ENCODE data around the gene CNNM3. TPM values are rescaled to one million over a fixed set of nuclear protein-coding genes. Genes with fewer than 3 reads are reported as not detected.

CNNM3 gene
- total RNA-seq (10 to 100 TPM in 3 of 4 donors, 1 to 10 TPM in 1; 8.6 to 14.5 (median 11.5) TPM), polyA plus RNA-seq (7.2 TPM)
- long read RNA-seq, donor 1, transcript CNNM3-201 (8 exons, 3,447 nt), result major isoform, 12 of 46 reads
- long read RNA-seq, donor 1, partial matches to known transcripts, result 10 of 46 reads
- long read RNA-seq, donor 1, other reads (novel, unspliced or antisense), result 23 of 46 reads
- long read RNA-seq, donor 2, transcript CNNM3-201 (8 exons, 3,447 nt), result major isoform, 5 of 19 reads
- long read RNA-seq, donor 2, partial matches to known transcripts, result 0 of 19 reads
- long read RNA-seq, donor 2, other reads (novel, unspliced or antisense), result 14 of 19 reads
- long read RNA-seq, donor 3, partial matches to known transcripts, result 5 of 18 reads
- long read RNA-seq, donor 3, other reads (novel, unspliced or antisense), result 10 of 18 reads
- long read RNA-seq, donor 4, transcript CNNM3-201 (8 exons, 3,447 nt), result major isoform, 5 of 24 reads
- long read RNA-seq, donor 4, partial matches to known transcripts, result 1 of 24 reads
- long read RNA-seq, donor 4, other reads (novel, unspliced or antisense), result 18 of 24 reads

- H3K9me3 ChIP-seq (ENCODE audit: control insufficient read depth, low read length), result no peaks in the 10 kb centered on the region
- peaks cover 25% of the 10 kb centered on the region for H3K4me1 ChIP-seq (ENCODE audit: control insufficient read depth, insufficient read depth, low read length)
- WGBS, result under 1% methylated on average over 103 of the region's 103 CpGs
- peak within 1 kb of the TSS; percentile 96 for H3K27ac ChIP-seq (ENCODE audit: low read length)
- DNase-seq (peak; percentile 97 to 99 (median 99)), ATAC-seq (peak; percentile 98)
- intact Hi-C loops (cut with DNase I), result no loop called here
- H3K27me3 ChIP-seq (ENCODE audit: control insufficient read depth, insufficient read depth), result no peaks in the 10 kb centered on the region
- peak within 1 kb of the TSS; percentile 92 for H3K4me3 ChIP-seq (ENCODE audit: low read length)
These were observed at the start of gene CNNM3 for GRCh38 chr2:96816127-96816835. CNNM3 (plus strand) TSS chr2:96816268; CDS start chr2:96816278, 10 bp downstream.

DNA sequence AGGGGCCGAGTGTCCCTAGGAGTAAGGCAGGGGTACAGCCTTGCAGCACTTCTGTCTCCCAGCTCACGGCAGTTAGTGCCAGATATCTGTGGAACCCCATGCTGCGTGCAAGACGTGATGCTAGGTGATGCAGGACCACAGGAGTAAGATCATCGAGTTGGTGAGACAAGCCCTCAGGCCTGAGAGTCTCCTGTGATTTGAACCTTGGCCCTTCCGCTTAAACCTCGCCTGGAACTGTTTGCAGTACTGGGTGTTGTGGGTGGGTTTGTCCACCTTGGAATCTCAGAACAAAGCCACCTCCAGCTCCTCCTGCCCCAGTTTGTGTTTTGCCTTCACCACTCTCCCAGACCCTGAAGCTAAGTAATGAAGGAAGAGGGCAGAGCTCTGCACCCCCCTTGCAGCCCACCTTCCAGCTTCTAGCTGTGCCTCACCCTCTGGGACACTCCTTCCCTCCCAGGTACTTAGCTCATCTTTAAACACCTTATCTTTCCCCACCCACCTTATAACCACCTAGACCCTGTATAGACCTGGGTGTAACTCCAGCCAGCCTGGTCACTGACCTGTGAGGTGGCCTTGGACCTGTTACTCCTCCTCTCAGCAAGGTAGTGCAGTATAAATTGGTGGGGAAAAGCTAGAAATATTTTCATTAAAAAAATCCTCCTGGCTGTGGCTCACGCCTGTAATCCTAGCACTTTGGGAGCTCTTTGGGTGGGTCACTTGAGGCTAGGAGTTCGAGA is 48.8 kb upstream of the CNNM3 start:
- intact Hi-C loops (cut with DNase I), result loop anchor here in 1 of 4 donors (10.0 kb wide), 1 partner anchor 133 kb away; the partner anchor contains the start of gene KANSL3
- WGBS, result 94% methylated on average over 9 of the region's 9 CpGs
- Histone ChIP-seq H3K4me3 (ENCODE audit: low read length) (no peak overlapping the region), H3K9me3 (ENCODE audit: control insufficient read depth, low read length) (no peaks in the 10 kb centered on the region), H3K27ac (ENCODE audit: low read length) (no peak overlapping the region), H3K4me1 (ENCODE audit: control insufficient read depth, insufficient read depth, low read length) (peaks cover 16% of the 10 kb centered on the region), H3K27me3 (ENCODE audit: control insufficient read depth, insufficient read depth) (no peaks in the 10 kb centered on the region)
- ATAC-seq, result no peak
- DNase-seq, result no peak

DNA sequence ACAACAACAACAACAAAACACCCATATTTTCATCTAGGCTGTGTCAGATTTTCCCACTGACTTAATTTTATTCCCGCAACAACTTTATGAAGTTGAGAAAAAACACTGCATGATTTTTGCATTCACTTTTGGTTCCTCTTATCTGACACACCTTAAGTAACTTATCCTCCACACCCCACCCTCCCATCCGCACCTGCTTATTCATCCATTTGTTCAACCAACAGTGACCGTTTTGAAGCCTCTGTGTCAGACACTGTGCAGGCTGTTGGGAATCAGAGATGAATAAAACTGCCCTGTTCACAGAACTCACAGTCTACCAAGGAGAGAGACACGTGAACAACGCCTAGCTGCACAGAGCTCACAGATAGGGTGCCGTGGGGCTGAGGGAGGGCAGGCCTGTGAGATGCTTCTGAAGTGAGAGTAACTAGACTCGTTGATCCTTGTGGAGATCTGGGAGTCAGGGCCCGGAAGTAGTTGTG is 47.9 kb upstream of the CNNM3 start:
- Histone ChIP-seq H3K9me3 (ENCODE audit: control insufficient read depth, low read length) (no peaks in the 10 kb centered on the region), H3K27ac (ENCODE audit: low read length) (no peak overlapping the region), H3K4me3 (ENCODE audit: low read length) (no peak overlapping the region), H3K27me3 (ENCODE audit: control insufficient read depth, insufficient read depth) (no peaks in the 10 kb centered on the region), H3K4me1 (ENCODE audit: control insufficient read depth, insufficient read depth, low read length) (peaks cover 10% of the 10 kb centered on the region)
- ATAC-seq, result no peak
- 81% methylated on average over 8 of the region's 8 CpGs for WGBS
- no peak for DNase-seq
- intact Hi-C loops (cut with DNase I), result loop anchor here in 1 of 4 donors (10.0 kb wide), 1 partner anchor 133 kb away; the partner anchor contains the start of gene KANSL3

GRCh38 chr2:96769814-96770213 is 46.3 kb upstream of the CNNM3 start:
- H3K27ac ChIP-seq (ENCODE audit: low read length), result peak overlapping the region; percentile 76
- ATAC-seq, result peak; percentile 93 to 94
- intact Hi-C loops (cut with DNase I), result loop anchor here in 1 of 4 donors (10.0 kb wide), 1 partner anchor 135 kb away; the partner anchor contains the start of gene KANSL3

GRCh38 chr2:96770442-96771202 is 45.4 kb upstream of the CNNM3 start:
- ATAC-seq, result peak in 1 of 2 donors; percentile 13
- no peak overlapping the region for H3K4me3 ChIP-seq (ENCODE audit: low read length)
- no peaks in the 10 kb centered on the region for H3K9me3 ChIP-seq (ENCODE audit: control insufficient read depth, low read length)
- no peak for DNase-seq
- peaks cover 3% of the 10 kb centered on the region for H3K4me1 ChIP-seq (ENCODE audit: control insufficient read depth, insufficient read depth, low read length)
- H3K27ac ChIP-seq (ENCODE audit: low read length), result peak overlapping the region; percentile 37
- no peaks in the 10 kb centered on the region for H3K27me3 ChIP-seq (ENCODE audit: control insufficient read depth, insufficient read depth)
- 85% methylated on average over 25 of the region's 25 CpGs for WGBS
- intact Hi-C loops (cut with DNase I), result no loop called here

More at GRCh38 chr2:96769814-96770213, 46.3 kb upstream of the CNNM3 start:
- Histone ChIP-seq H3K4me1 (ENCODE audit: control insufficient read depth, insufficient read depth, low read length) (peaks cover 3% of the 10 kb centered on the region), H3K4me3 (ENCODE audit: low read length) (no peak overlapping the region), H3K27me3 (ENCODE audit: control insufficient read depth, insufficient read depth) (no peaks in the 10 kb centered on the region), H3K9me3 (ENCODE audit: control insufficient read depth, low read length) (no peaks in the 10 kb centered on the region)
- peak; percentile 70 to 90 (median 88) for DNase-seq
- WGBS, result 52% methylated on average over 7 of the region's 7 CpGs

GRCh38 chr2:96771796-96772618 is 44.1 kb upstream of the CNNM3 start:
- H3K4me1 ChIP-seq (ENCODE audit: control insufficient read depth, insufficient read depth, low read length), result peaks cover 3% of the 10 kb centered on the region
- H3K4me3 ChIP-seq (ENCODE audit: low read length), result no peak overlapping the region
- no peak overlapping the region for H3K27ac ChIP-seq (ENCODE audit: low read length)
- ATAC-seq, result no peak
- 95% methylated on average over 20 of the region's 20 CpGs for WGBS
- DNase-seq, result no peak
- H3K27me3 ChIP-seq (ENCODE audit: control insufficient read depth, insufficient read depth), result no peaks in the 10 kb centered on the region
- intact Hi-C loops (cut with DNase I), result no loop called here
- no peaks in the 10 kb centered on the region for H3K9me3 ChIP-seq (ENCODE audit: control insufficient read depth, low read length)

DNA sequence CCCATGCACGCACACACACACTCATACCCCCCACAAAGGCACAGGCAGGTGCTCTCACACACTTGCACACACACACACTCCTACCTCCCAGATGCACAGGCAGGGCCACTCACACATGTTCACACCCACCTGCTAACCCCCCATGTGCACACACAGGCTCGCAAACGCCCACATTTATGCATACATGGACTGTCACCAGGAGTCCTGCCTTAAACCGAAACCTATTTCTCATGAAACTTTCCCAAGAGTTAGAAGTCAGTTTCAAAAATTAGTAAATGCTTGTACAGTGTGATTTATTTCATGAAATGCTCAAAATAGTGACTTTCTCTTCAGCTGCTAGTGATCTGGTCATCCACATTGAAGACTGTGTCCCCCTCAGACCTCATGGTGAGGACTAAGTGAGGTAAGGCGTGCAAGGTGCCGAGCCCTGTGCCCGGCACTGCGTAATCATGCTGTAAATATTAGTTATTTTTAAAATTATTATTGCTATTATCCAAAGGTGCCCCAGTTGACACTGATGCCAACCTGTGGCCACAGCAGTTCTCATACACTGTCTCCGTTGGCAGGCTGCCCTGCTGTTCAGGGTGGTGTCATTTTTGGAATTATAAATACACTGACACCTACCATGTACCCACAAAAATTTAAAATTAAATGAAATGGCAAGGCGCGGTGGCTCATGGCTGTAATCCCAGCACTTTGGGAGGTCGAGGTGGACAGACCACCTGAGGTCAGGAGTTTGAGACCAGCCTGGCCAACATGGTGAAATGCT is 43.0 kb upstream of the CNNM3 start:
- ATAC-seq, result no peak
- H3K4me1 ChIP-seq (ENCODE audit: control insufficient read depth, insufficient read depth, low read length), result peaks cover 3% of the 10 kb centered on the region
- peak in 1 of 3 donors; percentile 78 for DNase-seq
- H3K27ac ChIP-seq (ENCODE audit: low read length), result no peak overlapping the region
- 82% methylated on average over 12 of the region's 12 CpGs for WGBS
- intact Hi-C loops (cut with DNase I), result no loop called here
- H3K9me3 ChIP-seq (ENCODE audit: control insufficient read depth, low read length), result no peaks in the 10 kb centered on the region
- no peak overlapping the region for H3K4me3 ChIP-seq (ENCODE audit: low read length)
- H3K27me3 ChIP-seq (ENCODE audit: control insufficient read depth, insufficient read depth), result no peaks in the 10 kb centered on the region

DNA sequence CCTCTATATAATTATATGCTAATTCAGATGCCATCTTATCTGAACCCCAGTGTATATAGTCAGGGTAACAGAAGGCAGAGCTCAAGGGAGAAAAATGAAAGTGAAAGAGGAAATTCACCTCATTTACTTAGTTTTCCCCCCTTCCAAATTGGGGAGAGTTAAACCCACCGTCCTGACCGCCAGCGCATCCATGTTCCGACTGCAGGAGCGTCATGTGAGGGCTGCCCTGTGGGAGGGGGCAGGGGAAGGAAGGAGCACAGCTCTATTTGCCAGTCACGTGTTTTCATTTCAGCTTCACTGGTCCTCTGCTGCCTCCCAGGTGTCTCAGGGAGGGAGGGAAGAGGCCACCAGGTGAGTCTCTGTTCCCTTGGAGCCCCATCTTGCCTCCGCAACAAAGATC is 42.1 kb upstream of the CNNM3 start:
- no peaks in the 10 kb centered on the region for H3K9me3 ChIP-seq (ENCODE audit: control insufficient read depth, low read length)
- peaks cover 3% of the 10 kb centered on the region for H3K4me1 ChIP-seq (ENCODE audit: control insufficient read depth, insufficient read depth, low read length)
- no peak for ATAC-seq
- no peaks in the 10 kb centered on the region for H3K27me3 ChIP-seq (ENCODE audit: control insufficient read depth, insufficient read depth)
- H3K27ac ChIP-seq (ENCODE audit: low read length), result no peak overlapping the region
- DNase-seq, result no peak
- intact Hi-C loops (cut with DNase I), result no loop called here
- no peak overlapping the region for H3K4me3 ChIP-seq (ENCODE audit: low read length)
- 76% methylated on average over 7 of the region's 7 CpGs for WGBS

DNA sequence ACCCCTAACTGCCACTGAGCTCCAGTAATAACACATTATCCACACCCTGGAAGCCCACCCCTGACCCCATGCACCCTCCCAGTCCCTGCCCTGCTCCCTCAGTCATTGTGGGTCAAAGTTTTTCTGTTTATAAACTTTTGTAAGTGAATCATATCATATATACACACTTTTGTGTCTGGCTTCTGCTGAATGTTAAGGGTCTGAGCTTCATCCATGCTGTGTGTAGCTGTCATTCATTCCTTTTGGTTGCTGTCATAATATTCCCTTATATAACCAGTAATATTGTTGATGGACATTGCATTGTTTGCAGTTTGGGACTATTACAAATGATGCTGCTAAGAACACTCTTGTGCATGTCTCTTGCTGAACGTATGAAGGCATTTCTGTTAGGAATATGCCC is 40.9 kb upstream of the CNNM3 start:
- 38% methylated on average over 1 of the region's 1 CpG for WGBS
- intact Hi-C loops (cut with DNase I), result no loop called here
- no peak overlapping the region for H3K27ac ChIP-seq (ENCODE audit: low read length)
- no peaks in the 10 kb centered on the region for H3K27me3 ChIP-seq (ENCODE audit: control insufficient read depth, insufficient read depth)
- ATAC-seq (no peak), DNase-seq (no peak)
- no peaks in the 10 kb centered on the region for H3K4me1 ChIP-seq (ENCODE audit: control insufficient read depth, insufficient read depth, low read length)
- no peak overlapping the region for H3K4me3 ChIP-seq (ENCODE audit: low read length)
- no peaks in the 10 kb centered on the region for H3K9me3 ChIP-seq (ENCODE audit: control insufficient read depth, low read length)
